GM19351 (cell line): Measurements from ENCODE around the gene MRPL49.

Source experiments
- ATAC-seq: cut with Tn5 transposase; IDR thresholded peaks from one replicate; pipeline ENCODE4 v1.9.1; 2021; ENCODE audit warnings: mild to moderate bottlenecking, moderate library complexity; ENCODE audit not compliant: unreplicated experiment

Gene MRPL49

DNA sequence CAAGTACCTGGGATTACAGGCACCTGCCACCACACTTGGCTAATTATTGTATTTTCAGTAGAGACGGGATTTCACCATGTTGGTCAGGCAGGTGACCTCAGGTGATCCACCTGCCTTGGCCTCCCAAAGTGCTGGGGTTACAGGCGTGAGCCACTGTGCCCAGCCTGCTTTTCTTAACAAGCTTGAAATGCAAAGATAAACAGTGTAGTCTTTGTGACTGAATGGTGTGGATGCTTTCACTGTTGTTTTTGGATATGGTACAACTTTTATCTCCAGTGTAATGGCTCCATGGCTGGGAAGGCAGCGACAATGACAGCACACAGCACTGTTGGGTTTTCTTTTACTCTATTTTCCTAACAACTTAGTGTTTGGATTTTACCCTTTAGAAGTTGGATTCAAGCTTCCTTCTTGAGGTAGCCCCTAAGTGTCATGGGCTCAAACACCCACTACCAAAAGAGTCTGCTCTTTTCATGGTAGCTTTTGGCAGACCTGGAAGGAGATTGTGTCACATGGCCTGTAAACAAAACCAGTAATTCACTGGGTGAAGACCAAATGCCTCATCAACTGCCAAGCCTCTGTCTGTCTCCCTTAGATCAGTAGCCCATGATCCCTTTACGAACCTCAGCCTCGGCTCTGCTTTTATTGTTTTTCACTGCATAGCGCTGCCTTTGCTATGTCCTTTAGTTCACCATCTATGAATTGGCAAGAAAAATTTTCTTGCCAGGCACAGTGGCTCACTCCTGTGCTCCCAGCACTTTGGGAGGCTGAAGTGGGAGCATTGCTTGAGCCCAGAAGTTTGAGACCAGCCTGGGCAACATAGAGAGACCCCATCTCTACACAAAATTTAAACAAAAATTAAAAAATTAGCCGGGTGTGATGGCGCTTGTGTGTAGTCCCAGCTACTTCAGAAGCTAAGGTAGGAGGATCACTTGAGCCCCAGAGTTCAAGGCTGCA lies 19.7 kb upstream of the MRPL49 start:
- no peak for ATAC-seq

DNA sequence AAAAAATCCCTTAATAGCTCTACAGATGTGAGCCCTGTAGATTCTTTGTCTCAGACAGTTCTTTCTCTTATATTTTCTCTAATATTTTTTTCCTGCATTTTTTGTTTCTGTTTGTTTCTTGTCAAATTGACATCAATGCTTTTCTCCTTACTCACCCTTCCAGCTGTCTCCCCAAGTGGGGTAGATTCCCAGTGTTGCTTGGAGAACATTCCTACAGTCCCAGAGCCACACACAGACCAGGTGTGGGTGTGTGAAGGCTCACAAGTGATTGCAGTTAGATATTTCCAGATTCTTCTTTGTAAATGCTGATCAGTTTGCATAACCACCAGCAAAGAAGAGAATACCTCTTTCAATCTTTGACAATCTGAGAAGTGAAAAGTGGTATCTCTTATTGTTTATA lies 18.6 kb upstream of the MRPL49 start:
- no peak for ATAC-seq

DNA sequence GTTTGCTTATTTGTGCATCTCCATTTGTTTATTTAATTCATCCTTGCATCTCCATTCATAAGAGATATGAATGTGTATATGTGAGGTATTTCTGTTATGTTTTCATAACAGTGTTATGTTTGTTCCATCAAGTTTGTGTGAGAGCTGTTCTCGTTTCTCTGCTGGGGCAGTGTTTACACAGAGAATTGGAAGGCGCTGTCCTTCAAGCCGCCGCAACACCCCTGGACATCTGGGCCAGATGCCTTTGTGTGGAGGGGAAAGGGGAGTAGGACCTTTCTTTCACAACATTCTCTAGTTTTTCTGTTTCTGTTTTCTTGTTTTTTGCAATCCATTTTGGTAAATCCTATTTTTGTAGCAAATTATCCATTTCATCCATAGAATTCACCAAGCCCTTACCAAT lies 17.5 kb upstream of the MRPL49 start:
- ATAC-seq = no peak

DNA sequence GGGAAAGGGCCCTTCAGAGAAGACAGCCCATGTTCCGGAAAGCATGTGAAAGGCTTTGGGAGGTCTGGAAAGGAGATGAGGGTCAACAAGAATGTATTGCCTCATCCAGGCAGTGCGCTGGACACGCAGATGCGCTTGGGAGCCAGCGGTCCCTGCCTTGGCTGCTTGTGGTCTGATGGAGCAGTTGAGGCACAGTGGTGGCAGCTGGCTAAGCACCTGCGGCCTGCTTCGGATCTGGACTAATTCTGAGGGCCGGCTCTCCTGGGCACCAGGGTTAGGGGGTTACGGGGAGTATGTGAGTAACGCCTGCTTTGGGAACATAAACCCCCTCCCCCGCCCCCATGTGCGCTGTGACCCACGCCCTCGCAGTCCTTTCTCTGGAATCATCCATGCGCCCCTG lies 15.0 kb upstream of the MRPL49 start:
- ATAC-seq = no peak

DNA sequence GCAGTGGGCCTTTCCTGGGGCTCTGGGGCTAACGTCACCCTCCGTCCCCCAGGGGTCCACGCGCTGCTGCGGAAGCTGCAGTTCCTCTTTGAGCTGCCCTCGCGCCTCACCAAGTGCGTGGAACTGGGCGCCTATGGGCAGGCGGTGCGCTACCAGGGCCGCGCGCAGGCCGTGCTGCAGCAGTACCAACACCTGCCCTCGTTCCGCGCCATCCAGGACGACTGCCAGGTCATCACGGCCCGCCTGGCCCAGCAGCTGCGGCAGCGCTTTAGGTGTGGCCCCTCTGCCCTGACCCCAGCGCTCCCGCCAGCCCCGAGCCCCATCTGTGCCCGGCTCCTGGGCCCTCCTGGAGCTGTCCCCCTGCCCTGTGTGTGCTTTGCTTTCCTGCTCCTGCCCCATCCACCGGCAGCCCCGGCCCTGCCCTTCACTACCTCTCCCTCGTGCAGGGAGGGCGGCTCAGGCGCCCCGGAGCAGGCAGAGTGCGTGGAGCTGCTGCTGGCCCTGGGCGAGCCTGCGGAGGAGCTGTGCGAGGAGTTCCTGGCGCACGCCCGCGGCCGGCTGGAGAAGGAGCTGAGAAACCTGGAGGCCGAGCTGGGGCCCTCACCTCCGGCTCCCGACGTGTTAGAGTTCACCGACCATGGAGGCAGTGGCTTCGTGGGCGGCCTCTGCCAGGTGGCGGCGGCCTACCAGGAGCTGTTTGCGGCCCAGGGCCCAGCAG lies 14.2 kb upstream of the MRPL49 start:
- no peak for ATAC-seq

DNA sequence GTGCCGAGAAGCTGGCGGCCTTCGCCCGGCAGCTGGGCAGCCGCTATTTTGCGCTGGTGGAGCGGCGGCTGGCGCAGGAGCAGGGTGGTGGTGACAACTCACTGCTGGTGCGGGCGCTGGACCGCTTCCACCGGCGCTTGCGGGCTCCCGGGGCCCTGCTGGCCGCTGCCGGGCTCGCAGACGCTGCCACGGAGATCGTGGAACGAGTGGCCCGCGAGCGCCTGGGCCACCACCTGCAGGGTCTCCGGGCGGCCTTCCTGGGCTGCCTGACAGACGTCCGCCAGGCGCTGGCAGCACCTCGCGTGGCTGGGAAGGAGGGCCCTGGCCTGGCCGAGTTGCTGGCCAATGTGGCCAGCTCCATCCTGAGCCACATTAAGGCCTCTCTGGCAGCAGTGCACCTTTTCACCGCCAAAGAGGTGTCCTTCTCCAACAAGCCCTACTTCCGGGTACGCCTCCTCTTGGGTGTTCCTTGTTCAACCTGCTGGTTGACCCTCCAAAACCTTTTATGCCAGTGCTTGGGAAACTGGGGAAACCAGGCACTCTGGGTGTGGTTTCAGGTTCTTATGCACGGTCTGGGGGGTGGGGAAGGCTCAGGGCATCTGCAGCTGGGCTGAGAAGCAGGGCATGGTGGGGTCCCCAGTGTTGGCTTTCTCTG lies 13.5 kb upstream of the MRPL49 start:
- ATAC-seq = no peak

DNA sequence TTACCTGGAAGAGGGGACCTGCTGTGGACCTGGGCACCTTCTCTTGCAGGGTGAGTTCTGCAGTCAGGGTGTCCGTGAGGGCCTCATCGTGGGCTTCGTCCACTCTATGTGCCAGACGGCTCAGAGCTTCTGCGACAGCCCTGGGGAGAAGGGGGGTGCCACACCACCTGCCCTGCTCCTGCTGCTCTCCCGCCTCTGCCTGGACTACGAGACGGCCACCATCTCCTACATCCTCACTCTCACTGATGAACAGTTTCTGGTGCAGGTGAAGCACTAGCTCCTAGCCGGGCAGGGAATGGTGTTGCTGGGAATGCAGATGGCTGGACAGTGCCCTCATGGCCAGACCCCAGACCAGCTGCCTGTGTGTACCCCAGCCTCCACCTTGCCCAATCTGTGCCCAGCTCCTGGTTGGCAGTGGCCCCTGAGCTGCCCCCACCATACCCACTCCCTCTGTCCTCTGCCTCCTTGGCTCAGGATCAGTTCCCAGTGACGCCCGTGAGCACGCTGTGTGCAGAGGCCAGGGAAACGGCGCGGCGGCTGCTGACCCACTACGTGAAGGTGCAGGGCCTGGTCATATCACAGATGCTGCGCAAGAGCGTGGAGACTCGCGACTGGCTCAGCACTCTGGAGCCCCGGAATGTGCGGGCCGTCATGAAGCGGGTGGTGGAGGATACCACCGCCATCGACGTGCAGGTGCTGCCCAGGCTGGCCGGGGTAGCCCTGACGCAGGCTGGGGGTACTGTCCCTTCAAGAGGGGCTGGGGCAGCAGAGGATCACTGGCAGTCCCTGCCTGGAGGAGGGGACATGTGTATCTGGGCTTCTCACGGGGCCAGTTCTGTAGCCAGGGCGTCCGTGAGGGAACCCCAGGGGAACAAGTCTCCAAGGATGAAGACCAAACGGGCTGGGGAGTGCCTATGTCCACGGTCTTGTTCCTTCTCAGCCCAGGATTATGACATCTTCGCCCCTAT lies 12.6 kb upstream of the MRPL49 start:
- ATAC-seq = no peak

DNA sequence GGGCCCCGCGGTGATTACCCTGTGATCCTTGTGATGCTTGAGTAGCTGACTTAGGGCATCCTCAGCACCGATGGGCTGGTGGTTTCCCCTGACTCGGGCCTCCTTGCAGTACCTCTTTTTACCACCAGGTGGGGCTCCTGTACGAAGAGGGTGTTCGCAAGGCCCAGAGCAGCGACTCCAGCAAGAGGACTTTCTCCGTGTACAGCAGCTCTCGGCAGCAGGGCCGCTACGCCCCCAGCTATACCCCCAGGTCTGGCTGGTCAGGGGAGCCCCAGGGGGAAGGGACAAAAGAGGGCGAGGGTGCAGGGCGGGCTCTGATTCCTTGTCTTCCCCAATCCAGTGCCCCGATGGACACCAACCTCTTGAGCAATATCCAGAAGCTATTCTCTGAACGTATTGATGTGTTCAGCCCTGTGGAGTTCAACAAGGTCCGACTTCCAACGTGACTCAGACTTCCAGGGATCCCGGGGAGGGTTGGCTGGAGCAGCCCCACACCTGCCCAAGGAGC lies 11.7 kb upstream of the MRPL49 start:
- peak; percentile 35 for ATAC-seq

DNA sequence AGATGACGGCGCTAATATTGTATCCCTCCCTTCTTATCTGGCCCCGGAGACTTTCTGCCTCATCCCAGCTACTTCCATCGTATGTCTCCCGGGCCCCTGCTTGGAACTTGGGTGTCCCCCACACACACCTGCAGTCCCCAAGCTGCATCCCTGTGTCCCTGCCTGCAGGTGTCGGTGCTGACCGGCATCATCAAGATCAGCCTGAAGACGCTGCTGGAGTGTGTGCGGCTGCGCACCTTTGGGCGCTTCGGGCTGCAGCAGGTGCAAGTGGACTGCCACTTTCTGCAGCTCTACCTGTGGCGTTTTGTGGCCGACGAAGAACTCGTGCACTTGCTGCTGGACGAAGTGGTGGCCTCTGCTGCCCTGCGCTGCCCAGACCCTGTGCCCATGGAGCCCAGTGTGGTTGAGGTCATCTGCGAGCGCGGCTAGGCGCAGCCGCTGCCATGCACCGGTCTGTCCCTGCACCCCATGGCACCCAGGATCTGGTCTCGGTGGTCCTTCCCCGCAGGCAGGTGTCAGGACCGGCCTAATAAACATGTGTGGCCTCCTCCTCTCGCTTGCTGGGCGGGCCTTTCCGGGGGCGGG lies 10.9 kb upstream of the MRPL49 start:
- ATAC-seq = no peak

DNA sequence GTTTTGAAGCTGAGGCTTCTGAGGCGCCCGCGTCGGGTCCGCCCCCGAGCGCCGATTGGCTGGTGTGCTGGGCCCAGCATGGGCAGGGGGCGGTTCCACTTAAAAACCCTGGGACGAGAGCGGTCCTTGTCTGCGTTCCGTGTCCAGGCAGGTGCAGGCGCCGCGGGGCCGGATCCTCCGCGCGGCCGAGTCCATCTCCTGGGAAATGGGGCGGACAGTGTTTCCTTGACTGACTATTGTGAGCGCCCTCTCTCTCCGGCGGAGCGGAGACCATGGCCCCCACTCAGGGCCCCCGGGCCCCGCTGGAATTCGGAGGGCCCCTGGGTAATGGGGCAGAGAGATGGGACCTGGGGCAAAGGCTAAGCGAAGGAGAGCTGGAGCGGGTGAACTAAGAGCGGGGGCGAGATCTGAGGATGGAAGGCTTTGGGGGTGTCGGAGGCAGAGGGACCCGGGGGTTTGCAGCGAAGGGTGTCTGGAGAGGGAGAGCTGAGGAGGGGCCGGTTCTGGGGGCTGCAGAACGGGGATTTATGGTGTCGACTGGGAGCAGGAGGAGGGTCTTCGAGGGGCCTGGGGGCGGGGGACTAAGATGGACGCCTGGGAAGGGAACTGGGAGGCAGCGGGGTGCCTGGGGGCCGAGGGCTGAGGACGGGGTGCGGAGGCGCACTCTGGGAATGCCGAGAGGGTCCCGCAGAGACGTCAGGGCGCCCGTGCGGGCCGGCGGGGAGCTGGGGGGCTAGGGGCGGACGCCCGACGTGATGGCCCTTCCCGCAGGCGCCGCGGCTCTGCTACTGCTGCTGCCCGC lies 10.2 kb upstream of the MRPL49 start, which contains the start of gene TM7SF2:
TM7SF2 (plus strand) TSS at position 129 of the 802 bp plus-strand sequence; CDS start at position 273, 144 bp downstream.
- ATAC-seq = peak; percentile 70

DNA sequence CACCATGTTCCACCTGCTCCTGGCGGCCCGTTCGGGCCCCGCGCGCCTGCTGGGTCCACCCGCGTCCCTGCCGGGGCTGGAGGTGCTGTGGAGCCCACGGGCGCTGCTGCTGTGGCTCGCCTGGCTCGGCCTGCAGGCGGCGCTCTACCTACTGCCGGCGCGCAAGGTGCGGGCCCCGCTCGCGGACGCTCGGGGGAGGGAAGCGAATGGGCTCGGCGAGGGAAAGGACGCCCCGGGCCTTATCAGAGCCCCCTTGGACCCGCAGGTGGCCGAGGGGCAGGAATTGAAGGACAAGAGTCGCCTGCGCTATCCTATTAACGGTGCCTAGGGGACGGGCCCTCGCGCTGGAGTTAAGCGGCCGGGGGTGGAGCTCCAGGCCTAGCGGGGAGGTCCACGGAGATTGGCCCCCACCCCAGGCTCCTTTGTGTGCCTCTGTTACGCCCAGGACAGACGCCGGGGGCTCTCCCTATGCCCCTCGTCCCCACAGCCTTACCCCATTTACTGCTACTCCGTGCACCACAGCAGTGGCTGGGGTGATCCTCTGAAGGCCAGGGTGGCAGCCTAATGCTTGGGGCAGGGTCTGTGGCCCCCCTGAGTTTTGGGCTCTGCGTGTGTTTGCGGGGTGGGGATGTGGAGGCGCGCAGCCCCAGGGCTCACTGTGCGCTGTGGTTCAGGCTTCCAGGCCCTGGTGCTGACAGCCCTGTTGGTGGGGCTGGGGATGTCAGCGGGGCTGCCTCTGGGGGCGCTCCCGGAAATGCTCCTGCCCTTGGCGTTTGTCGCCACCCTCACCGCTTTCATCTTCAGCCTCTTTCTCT lies 9.4 kb upstream of the MRPL49 start:
- peak; percentile 37 for ATAC-seq

DNA sequence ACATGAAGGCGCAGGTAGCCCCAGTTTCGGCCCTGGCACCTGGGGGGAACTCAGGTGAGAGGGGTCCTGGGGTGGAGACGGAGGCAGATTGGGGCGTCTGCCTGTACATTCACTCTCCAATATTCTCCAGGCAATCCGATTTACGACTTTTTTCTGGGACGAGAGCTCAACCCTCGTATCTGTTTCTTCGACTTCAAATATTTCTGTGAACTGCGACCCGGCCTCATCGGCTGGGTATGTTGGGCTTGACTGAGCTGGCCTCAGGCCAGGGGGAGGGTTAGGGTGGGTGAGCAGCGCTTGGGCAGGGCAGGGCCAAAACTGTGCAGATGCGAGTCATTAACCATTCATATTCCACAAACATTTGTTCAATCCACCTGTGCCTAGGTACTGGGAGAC lies 8.8 kb upstream of the MRPL49 start:
- no peak for ATAC-seq

DNA sequence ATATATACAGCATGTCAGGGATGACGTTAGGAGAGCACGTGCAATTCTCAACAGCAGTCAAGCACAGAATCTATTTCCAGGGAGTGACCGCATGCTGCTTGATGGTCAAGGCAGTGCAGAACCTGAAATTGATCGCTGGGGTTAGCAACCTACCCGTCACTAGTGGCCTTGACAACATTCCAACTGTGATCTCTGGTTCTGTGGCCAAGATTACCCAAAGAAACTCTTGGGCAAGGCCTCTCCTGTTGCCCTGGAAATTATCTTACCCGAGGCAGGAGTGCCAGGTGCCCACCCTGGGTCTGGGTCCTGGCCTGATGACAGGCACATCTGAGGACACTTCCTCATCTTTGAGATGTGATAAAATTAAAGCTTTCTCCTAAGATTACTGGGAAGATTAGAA lies 8.3 kb upstream of the MRPL49 start:
- ATAC-seq = no peak

DNA sequence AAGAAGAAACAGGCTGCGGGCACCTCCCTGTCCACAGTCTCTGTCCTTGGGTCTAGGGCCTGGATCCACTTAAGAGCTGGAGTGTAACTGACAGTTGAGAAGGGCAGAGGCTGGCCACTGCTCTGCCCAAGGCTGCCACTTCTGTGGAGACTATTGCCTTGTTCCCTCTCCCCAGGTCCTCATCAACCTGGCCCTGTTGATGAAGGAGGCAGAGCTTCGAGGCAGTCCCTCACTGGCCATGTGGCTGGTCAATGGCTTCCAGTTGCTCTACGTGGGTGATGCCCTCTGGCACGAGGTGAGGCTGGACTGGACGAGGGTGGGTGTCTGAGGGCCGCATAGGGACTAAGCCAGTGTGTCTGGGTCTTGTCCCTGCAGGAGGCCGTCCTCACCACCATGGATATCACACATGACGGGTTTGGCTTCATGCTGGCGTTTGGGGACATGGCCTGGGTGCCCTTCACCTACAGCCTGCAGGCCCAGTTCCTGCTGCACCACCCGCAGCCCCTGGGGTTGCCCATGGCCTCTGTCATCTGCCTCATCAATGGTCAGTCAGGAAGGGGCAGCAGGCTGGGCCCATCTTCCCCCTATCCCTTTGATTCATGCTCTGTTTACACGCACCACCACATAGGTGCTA lies 7.5 kb upstream of the MRPL49 start:
- ATAC-seq = no peak

DNA sequence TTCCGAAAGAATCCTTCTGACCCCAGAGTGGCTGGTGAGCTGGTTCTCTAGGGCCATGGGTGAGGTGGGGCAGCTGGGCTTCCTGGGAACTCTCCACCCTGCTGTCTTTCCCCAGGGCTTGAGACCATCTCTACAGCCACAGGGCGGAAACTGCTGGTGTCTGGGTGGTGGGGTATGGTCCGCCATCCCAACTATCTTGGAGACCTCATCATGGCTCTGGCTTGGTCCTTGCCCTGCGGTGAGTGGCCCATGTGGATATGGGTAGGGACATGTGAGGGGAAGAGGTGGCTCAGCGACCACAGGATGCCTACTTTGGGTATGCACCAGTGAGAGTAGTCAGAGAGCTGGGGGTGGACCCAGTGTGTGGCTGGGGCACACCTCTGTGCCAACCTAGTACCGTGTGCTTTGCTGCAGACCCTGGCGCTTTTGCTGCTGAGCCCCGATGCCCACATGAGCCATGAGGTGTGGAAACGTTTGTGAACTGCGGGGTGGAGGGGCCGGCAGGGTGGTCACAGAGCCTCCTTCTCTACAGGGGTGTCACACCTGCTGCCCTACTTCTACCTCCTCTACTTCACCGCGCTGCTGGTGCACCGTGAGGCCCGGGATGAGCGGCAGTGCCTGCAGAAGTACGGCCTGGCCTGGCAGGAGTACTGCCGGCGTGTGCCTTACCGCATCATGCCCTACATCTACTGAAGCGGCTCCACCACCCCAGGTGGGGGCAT lies 6.6 kb upstream of the MRPL49 start:
- no peak for ATAC-seq

DNA sequence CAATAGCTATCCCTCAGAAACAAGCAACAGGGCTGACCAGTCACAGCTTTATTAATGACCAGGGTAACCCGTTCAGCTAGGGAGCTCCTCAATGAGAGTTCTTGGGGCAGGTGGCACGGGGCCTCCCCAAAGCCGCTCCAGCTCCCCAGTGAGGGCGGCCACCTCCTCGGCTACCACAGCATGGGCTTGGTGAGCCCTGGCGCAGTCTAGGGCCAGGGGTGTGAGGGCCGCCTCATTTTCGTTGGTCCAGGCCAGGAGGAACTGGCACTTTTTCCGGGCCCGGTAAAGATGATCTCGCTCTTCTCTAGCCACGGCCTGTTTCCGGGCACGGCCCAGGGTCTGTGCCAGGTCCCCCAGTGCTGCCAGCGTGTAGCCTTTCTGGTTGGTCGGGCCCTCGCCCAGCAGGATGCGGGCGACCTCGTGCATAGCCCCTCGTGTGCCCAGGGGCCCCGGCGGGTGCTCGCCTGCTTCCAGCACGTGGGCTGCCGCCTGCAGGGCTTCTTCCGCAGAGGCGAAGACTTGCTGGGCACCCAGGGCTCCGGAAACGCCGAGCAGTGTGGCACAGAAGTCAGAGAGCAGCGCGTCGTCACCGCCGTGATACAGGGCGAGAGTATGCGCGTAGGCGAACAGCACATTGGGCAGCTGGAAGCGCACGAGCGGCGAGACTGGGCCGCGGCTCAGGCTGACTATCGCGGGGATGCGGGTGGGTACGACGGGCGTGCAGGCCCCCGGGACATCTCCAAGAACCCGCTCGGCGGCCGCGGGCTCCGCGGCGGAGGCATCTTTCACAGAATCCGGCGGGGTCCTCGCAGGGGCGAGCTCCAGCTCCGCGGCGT lies 5.5 kb upstream of the MRPL49 start:
- no peak for ATAC-seq
